Islet of Langerhans (tissue), 1 donor: ENCODE data around the gene IL9.
"Not testable (repeated sequence)": the region's sequence is repeated elsewhere in the genome, so short reads cannot be mapped to it uniquely, and the experiment has no call there.

Experiments
- FAIRE-seq: peaks from one replicate; lab custom pipeline; 2011; peaks lifted over from hg19 to GRCh38; lab: Jason Lieb, UNC

The IL9 gene

GRCh38 chr5:135867599-135867998 is 28.0 kb downstream of the IL9 start:
- no peak for FAIRE-seq

DNA sequence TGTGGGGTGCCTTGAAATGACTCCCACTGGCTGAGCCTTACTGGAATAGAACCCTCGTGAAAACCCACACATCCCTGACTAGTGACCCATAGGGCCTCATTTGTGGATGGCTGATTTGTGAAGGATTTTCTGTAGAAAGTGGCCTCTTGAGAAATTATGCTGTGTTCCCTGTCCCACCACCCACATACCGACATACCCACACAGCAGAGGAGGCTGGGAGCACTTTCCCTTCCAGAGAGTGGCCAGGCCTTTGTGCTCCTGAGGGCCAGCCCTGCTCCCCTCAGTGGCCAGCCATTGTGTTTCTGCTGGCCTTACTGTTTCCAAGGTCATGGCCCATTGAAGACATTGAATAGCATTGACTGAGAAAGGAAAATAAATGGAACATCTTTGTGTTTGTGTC is 29.6 kb downstream of the IL9 start:
- FAIRE-seq = no peak

- no peak for FAIRE-seq
Observed at GRCh38 chr5:135864503-135865435, 30.9 kb downstream of the IL9 start.

- no peak for FAIRE-seq
Observed at GRCh38 chr5:135862744-135863143, 32.9 kb downstream of the IL9 start.

DNA sequence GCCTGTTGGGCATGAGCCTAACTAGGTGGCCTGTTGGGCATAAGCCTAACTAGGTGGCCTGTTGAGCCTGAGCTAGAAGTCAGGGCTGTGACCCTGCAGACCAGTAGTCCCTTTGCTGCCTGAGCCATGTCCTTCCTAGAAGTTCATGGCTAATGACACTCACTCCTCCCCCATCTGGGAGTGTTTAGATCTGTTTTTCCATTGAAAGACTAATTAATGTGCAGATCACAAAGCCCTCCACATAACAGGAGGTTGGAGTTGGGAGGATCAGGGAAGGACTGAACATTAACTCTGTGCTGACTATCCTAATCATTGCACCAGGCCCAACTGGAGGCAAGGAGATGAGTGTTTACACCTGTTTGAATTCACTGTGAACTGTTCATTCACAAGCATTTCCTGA is 33.6 kb downstream of the IL9 start:
- FAIRE-seq = no peak

GRCh38 chr5:135861641-135862040 is 34.0 kb downstream of the IL9 start:
- FAIRE-seq = no peak

GRCh38 chr5:135859641-135860040 is 36.0 kb downstream of the IL9 start:
- FAIRE-seq = no peak

- FAIRE-seq = not testable (repeated sequence)
Observed at GRCh38 chr5:135859186-135859585, 36.5 kb downstream of the IL9 start.

GRCh38 chr5:135857630-135858311 is 37.9 kb downstream of the IL9 start:
- FAIRE-seq = no peak

DNA sequence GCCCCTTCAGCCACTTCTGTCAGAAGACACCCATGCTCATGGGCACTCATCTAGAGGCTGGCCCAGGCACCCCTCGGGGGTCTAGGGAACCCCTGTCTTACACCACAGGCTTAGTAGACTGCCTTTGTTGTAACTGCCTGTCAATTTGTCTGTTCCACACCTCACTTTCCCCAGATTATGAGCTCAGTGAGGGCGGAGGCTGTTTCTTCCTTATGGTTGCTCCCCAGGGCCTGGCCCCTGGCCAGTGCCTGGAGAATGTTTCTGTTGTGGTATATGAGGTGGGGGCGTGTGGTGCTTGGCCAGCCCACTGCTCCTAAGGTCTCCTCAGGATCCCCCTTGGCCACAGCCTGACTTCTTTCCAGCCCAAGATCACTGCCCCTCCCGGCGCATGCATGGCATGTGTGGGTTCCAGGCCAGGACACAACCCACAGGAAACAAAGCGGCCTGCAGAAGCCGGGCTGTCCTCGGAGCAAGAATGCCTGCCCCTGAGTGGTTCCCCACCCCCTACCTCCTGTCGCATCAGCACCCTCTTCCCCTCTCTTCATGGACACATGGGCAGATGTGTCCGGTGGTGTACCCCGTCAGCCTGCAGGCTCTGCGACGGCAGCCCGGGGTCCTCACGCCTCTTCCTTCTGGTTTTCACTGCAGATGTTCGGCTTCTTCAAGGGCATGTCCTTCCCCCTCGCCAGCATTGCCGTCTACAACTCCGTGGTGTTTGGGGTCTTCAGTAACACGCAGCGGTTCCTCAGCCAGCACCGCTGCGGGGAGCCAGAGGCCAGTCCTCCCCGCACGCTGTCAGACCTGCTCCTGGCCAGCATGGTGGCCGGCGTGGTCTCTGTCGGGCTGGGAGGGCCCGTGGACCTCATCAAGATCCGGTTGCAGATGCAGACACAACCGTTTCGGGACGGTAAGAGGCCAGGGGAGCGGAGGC is 43.5 kb downstream of the IL9 start:
- no peak for FAIRE-seq

DNA sequence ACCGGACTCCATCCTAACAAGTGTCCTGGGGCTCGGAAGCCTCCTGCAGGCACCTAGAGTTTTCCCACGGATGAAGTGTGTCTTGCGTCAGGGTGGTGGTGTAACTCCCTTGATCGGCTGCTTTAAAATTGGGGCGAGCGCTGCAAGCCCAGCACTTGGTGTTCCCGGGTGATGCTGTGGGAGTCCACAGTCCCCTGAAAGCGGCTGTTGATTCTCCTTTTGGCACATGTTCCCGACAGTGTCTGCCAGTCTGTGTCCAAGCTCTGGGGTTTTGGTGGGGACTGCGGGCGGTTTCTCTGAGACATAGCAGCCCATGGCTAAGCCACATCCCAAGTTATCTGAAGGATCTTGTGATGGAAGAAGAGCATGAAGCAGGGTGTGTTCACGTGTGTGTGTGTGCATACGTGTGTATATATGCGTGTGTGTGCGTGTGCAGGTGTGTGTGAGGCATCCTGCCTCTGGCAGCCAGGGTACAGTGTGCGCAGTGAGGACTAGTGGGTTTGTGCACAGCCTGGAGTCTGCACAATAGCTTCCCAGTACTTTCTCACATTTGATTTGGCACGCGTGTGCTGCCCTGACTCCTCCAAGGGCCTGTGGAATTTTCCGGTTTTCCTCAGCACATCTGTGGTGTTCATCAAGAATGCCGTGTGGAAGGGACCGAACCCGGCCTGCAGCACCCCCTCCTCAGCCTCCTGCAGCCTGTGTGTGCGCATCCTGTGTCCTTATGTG is 44.3 kb downstream of the IL9 start:
- FAIRE-seq = no peak

DNA sequence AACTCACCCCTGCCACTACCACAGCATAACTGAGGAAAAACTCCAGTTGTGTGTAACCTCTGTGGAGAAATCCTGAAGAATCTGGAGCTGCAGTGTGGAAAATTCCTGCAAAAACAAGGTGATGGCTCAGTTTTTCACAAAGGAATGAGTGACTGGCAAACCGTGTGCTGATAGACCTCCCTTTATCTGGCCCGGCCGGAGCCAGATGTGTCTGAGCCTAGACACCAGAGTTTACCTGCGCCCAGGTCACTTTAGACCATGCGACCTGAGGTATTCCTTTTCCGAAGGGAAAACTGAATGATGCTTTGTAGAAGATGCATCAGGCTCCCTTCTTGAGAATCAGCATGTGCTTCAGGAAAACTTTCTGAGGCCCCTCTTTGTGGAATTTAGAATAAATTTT is 45.0 kb downstream of the IL9 start:
- FAIRE-seq = no peak

DNA sequence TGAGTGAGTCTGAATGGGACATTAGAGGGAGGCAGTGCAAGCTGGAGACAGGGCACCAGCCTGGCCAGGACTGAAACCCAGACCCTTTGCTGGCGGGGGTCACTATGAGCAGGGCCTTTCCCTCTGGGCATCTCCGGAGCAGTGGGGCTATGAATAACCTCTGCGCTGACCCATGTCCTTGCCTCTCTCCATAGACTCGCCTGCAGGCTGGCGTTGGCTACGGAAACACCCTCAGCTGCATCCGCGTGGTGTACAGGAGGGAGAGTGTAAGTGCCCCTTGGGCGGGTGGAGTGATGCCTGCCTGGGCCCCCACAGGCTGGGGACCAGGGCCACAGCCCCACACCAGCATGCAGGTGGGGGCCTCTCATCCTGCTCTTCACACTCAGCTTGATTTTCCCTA is 45.4 kb downstream of the IL9 start:
- no peak for FAIRE-seq

DNA sequence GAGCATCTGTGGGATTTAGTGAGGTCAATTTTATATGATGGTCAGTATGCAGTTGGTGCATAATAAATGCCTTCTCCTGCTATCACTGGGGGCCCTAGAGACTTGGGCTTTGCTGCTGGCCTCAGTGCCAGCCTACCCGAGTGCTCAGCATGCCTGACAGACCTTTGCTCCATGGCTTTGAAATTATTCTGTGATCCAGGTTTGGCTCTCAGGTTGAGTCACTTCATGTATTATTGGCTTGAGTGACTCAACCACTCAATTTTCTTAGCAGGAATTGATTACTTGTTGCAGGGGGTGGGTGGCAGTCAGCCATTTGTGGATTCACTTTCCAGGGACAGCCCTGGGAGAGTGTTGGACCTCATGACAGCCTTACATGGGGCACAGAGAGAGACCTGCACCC is 47.7 kb downstream of the IL9 start:
- FAIRE-seq = no peak

DNA sequence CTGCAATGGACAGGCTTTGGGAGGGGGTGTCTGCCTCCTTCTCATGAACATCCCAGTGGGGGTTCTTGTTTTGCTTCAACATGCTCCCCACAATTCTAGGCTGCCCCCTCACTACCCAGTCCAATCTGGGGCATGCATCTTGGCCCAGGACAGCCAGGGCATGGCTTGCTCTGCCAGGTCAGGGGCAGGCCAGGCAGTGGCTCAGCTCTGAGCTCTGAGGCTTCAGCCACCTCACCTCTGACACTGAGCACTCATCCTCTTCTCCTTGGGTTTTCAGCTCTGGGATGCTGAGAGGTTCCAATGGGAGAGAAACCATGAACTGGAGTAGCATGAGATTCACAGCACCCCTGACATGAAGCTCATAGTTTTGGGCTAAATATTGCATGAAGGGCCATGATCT is 49.3 kb downstream of the IL9 start:
- FAIRE-seq = no peak

GRCh38 chr5:135843571-135844337 is 51.9 kb downstream of the IL9 start:
- no peak for FAIRE-seq

DNA sequence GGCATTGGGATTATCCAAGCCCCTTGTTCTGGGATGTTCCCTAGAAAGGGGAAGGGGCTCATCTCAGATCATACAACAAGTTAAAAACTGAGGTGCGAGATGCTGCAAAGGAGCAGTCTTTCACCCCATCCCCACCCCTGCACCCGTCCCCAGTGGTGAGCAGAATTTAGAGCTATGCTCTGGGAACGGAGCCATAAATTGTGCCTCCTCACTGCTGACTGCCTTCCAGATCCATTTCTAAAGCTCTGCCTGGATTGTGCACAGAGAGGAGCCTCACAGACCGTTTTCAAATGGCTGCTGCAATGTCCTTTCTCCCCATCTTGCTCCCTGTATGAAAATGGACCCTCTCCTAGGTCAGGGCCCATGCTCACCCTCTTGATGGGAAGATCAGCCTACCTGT is 52.9 kb downstream of the IL9 start:
- no peak for FAIRE-seq
